GM18499 (cell line): ENCODE measurements around the gene MARCHF4.
"Not testable (repeated sequence)": the region's sequence is repeated elsewhere in the genome, so short reads cannot be mapped to it uniquely, and the experiment has no call there.

ENCODE experiments used
- ATAC-seq: cut with Tn5 transposase; IDR thresholded peaks from one replicate; pipeline ENCODE4 v1.9.1; 2021; ENCODE audit warnings: moderate number of reproducible peaks; ENCODE audit not compliant: insufficient read depth, unreplicated experiment

The MARCHF4 gene

GRCh38 chr2:216392018-216392562 is 19.8 kb upstream of the MARCHF4 start:
- no peak for ATAC-seq

GRCh38 chr2:216391401-216391800 is 19.1 kb upstream of the MARCHF4 start:
- no peak for ATAC-seq

GRCh38 chr2:216389570-216389969 is 17.3 kb upstream of the MARCHF4 start:
- ATAC-seq, result no peak

- peak; percentile 57 for ATAC-seq
Measured at GRCh38 chr2:216388046-216388884, 16.0 kb upstream of the MARCHF4 start.

- no peak for ATAC-seq
Measured at GRCh38 chr2:216387262-216387661, 15.0 kb upstream of the MARCHF4 start.

- no peak for ATAC-seq
Measured at GRCh38 chr2:216385478-216385877, 13.2 kb upstream of the MARCHF4 start.

- ATAC-seq, result not testable (repeated sequence)
Measured at GRCh38 chr2:216384409-216384808, 12.1 kb upstream of the MARCHF4 start.

- no peak for ATAC-seq
Measured at GRCh38 chr2:216379977-216380376, 7.7 kb upstream of the MARCHF4 start.

GRCh38 chr2:216375286-216375685 is 3.0 kb upstream of the MARCHF4 start:
- ATAC-seq, result no peak

- ATAC-seq, result no peak
Measured at GRCh38 chr2:216373896-216374295, 1.6 kb upstream of the MARCHF4 start.

- ATAC-seq, result no peak
Measured at GRCh38 chr2:216372761-216373291, 543 bp upstream of the MARCHF4 start.

- no peak for ATAC-seq
Measured at GRCh38 chr2:216370961-216371712, 1.1 kb downstream of the MARCHF4 start.

- ATAC-seq, result no peak
Measured at GRCh38 chr2:216369821-216370220, 2.5 kb downstream of the MARCHF4 start.

GRCh38 chr2:216366777-216367471 is 5.4 kb downstream of the MARCHF4 start:
- no peak for ATAC-seq

GRCh38 chr2:216365518-216365917 is 6.8 kb downstream of the MARCHF4 start:
- no peak for ATAC-seq

GRCh38 chr2:216363221-216363620 is 9.1 kb downstream of the MARCHF4 start:
- no peak for ATAC-seq

- no peak for ATAC-seq
Measured at GRCh38 chr2:216362730-216363129, 9.6 kb downstream of the MARCHF4 start.

- ATAC-seq, result no peak
Measured at GRCh38 chr2:216355711-216356110, 16.6 kb downstream of the MARCHF4 start.

GRCh38 chr2:216354306-216354705 is 18.0 kb downstream of the MARCHF4 start:
- ATAC-seq, result no peak

GRCh38 chr2:216352653-216353270 is 19.5 kb downstream of the MARCHF4 start:
- no peak for ATAC-seq
